Esophagus muscularis mucosa (tissue), 4 donors: ENCODE results near the gene PNPLA1.

Experiments
- EP300 ChIP-seq: sonication (generic); formaldehyde crosslinking; IDR thresholded peaks from one replicate; pipeline ENCODE4 v1.6.1; 2017; ENCODE audit warnings: antibody characterized with exemption
- POLR2A ChIP-seq: fragments of 450-650 bp; IDR thresholded peaks from one replicate; pipeline ENCODE4 v1.6.1; 2017; ENCODE audit warnings: antibody characterized with exemption, moderate library complexity, mild to moderate bottlenecking, low read depth
- POLR2AphosphoS5 ChIP-seq, 2 donors: sonication (generic); formaldehyde crosslinking; IDR thresholded peaks; one replicate each; pipeline ENCODE4 v1.6.1; 2017; ENCODE audit warnings: antibody characterized with exemption in 2 of 2
- TF ChIP-seq, protein P1 (sequence below), 3 experiments: fragments of 200-600 bp in 2 of 3; fragments of 450-650 bp in 1 of 3; sonication (generic) in 2 of 3; IDR thresholded peaks; one replicate each; pipeline ENCODE4 v1.5.1; 2017 to 2019; ENCODE audit warnings: antibody characterized with exemption in 3 of 3, mild to moderate bottlenecking in 2 of 3, moderate library complexity in 1 of 3

DNA sequence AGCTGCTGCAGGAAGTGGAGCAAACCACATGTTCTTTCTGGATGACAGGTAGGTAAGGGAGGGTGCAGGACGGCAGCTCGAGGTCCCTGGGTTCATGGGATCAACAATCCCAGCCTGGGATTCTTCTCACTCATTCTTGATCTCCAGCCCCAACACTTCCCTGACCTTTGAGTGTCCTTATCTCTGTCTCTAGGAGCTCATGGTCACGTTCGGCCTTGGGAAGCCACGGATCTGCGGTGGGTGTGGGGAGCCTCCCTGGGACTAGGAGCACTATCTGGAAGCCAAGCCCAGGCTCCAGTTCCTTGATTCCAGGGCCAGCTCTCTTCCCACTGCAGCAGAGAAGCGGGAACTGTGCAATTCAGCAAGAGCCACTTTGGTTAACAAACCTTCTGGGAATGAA is 39.3 kb downstream of the PNPLA1 start:
- TF ChIP-seq POLR2A: no peak
- TF ChIP-seq, protein P1, sequence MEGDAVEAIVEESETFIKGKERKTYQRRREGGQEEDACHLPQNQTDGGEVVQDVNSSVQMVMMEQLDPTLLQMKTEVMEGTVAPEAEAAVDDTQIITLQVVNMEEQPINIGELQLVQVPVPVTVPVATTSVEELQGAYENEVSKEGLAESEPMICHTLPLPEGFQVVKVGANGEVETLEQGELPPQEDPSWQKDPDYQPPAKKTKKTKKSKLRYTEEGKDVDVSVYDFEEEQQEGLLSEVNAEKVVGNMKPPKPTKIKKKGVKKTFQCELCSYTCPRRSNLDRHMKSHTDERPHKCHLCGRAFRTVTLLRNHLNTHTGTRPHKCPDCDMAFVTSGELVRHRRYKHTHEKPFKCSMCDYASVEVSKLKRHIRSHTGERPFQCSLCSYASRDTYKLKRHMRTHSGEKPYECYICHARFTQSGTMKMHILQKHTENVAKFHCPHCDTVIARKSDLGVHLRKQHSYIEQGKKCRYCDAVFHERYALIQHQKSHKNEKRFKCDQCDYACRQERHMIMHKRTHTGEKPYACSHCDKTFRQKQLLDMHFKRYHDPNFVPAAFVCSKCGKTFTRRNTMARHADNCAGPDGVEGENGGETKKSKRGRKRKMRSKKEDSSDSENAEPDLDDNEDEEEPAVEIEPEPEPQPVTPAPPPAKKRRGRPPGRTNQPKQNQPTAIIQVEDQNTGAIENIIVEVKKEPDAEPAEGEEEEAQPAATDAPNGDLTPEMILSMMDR (IDR thresholded peaks at IDR 0.05): no peak
- no peak for TF ChIP-seq EP300
- TF ChIP-seq POLR2AphosphoS5 (IDR thresholded peaks at IDR 0.05): no peak
